Activated CD4-positive, alpha-beta T cell treated with anti-CD3 and anti-CD28 coated beads, Interleukin-2, amount 50 U/mL, for 48 hours (primary cell): ENCODE results near the gene TMED5.
"Not testable (repeated sequence)": the region's sequence is repeated elsewhere in the genome, so short reads cannot be mapped to it uniquely, and the experiment has no call there.

Experiments
- DNase-seq, 2 experiments: peaks; one replicate each; pipeline ENCODE4 v3.0.0-alpha.2; 2020

TMED5 gene

DNA sequence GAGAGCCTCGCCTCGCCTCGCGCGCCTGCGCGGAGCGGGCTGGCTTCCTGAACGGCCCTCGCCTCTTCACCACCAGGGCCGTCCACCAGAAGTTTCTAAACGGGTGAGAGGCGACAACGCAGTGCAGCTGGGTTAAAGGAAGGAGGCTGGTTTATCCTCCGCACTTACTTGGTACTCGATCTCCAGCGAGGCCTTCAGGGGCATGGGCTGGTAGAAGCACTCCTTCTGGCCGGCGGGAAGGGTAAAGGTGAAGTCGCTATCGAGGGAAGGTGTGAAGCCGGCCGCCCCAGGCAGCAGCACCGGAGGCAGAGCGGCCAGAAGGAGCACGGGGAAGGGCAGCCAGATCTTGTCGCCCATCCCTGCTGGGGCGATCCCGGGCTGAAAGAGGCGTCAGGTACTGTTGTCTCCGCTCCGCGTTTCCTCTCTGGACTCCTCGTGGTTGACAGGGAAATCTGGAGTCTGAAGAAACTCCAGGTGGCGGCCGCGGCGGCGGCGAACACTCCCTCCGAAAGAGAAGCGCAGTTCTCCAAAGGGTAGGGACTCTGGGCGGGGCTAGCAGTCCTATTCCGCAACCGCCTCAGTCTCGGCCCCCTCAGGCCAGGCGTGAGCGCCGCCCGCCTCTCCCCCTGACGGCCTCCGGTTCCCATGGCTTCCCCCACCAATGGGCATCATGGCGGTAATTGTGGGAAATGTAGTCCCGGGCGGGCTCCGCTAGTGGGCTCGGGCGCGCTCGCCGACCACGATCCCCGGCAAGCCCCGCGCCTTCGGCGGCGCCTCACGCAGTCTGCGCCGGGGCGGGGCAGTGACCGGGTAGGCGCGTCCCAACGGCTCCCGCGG lies at the start of gene TMED5:
TSS of gene TMED5 (minus strand) at position 528 of the 837 bp plus-strand sequence. CDS start at position 357, 171 bp downstream.
- peak; percentile 95 to 96 for DNase-seq

DNA sequence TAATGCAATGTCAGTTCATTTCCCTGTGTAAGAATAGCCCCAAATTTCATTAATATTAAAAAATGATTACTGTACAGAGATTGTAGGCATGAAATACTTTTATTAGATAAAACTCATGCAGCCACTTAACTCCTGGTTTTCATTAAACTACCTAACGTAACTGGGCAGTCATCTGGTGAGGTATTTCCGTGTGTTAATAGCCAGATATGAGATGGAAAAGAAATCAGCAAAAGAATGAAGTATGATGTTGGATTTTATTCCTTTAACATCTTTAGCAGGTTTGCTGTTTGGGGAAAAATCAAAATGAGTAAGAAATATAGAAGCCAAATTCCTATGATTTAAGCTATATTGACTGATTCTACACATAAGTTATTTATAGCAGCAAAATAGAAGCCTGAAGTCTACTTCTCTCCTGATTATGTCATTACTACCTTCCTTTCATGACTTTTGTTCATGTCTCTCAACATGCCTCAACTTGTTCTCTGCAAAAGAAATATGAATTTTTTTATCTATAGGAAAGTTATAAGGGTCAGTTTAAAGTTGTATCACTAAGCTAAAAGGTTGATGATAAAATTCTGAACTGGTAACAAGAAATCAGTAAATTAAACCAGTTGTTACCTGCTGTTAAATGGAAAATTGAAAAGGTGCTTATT lies 42.9 kb upstream of the TMED5 start:
- DNase-seq: no peak

GRCh38 chr1:93221913-93222312 lies 41.7 kb upstream of the TMED5 start:
- DNase-seq: no peak

DNA sequence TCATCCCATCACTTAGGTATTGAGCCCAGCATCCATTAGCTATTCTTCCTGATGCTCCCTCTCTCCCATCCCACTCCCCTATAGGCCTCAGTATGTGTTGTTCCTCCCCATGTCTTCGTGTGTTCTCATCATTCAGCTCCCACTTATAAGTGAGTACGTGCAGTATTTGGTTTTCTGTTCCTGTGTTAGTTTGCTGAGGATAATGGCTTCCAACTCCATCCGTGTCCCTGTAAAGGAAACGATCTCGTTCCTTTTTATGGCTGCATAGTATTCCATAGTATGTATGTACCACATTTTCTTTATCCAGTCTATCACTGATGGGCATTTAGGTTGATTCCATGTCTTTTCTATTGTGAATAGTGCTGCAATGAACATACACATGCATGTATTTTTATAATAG lies 40.5 kb upstream of the TMED5 start:
- not testable (repeated sequence) for DNase-seq

DNA sequence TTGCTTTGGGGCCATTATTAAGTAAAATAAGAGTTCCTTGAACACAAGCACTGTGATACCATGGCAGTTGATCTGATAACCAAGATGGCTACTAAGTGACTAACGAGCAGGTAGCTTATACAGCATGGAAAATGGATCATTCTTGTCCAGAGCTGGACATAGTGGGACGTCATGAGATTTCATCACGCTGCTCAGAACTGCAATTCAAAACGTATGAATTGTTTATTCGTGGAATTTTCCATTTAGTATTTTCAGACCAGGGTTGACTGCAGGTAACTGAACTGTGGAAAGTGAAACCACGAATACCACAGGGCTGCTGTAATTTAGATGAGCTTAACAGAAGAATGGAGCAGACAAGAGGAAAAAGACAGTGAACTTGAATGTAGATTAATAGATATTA lies 39.2 kb upstream of the TMED5 start:
- DNase-seq: peak in 1 of 2 experiments; percentile 7

- DNase-seq: no peak
Measured at GRCh38 chr1:93215322-93215721, 35.1 kb upstream of the TMED5 start.

GRCh38 chr1:93207211-93207610 lies 27.0 kb upstream of the TMED5 start:
- no peak for DNase-seq

GRCh38 chr1:93206567-93206954 lies 26.3 kb upstream of the TMED5 start:
- DNase-seq: no peak

DNA sequence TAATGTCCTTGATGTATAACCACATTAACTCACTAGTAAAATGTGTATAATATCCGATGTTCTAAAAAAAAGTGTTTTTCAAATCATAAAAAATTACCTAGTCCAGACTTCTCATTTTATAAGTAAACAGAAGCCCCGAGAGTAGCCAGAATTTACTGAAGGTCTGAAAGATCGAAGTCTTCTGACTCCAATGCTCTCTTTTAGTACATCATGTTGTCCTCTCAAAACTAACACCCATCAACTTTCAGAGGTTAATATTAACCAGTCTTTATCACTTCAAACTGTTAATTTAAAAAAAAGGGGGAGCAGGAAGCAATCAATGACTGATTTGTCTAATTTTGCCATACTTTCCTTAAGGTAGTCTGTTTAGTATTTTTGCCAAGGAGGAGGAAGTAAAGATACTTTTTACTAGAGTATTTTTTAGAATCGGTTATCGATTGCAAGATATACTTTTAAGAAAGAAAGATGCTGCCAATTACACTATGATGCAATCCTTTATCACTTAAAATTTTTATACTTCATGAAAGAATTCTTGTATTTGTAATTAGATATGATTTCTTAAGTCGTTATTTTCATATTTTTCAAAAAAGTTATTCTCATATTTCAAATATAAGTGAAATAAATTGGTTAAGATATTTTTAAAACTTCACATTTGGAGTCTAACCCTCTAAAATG lies 25.8 kb upstream of the TMED5 start:
- DNase-seq: no peak

DNA sequence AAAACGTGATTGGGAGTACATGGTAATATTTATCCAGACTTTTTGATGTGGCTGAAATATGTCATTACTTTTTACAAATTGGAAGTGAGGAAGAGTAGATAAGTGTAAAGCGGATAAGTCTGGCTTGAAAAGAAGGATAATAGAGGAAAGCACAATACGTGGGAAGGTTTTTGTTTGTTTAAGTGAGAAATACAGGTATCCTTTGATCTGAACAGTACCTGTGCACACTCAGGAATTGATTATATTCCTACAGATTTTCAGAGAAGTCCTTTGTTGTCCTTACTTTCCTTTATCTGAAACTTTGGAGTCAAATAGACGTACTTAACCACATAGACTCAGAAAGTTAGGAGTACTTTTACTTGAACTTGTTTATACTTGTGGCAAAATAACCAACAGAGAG lies 20.5 kb upstream of the TMED5 start:
- no peak for DNase-seq

GRCh38 chr1:93200086-93200620 lies 19.9 kb upstream of the TMED5 start:
- no peak for DNase-seq

GRCh38 chr1:93199150-93199549 lies 18.9 kb upstream of the TMED5 start:
- no peak for DNase-seq

DNA sequence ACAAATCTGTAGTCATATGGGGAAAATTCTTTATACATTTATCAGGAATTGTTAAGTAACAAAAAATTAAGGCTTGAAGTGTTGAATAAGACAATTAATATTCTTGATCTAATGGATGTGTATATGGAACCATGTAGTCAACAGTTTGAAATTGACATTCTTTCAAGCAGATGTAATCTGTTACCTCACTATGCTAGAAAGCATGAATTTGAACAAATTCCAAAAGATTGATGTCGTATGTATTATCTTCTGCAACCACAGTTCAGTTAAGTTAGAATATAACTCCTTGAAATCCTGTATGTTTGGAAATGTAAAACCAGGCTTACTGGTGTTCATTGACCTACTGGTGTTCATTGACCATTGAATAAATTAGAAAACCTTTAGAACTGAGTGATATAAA lies 16.4 kb upstream of the TMED5 start:
- DNase-seq: no peak

GRCh38 chr1:93194231-93194990 lies 14.2 kb upstream of the TMED5 start:
- no peak for DNase-seq

DNA sequence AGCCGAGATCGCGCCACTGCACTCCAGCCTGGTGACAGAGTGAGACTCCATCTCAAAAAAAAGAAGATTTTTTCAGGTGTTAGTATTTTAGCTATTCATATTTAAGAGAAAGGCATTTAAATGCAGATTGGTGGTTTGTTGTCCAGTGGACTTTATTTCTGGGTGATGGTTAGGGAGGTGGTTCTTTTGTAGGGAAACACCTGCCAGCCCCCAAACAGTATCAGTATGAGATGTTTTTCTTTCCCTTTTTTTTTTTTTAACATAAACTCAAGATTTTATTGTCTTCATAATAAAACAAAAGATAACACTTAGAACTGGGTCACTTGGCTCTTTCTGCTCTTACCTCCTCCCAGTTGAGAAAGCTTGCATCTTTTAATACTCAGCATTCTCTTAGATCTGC lies 10.2 kb upstream of the TMED5 start:
- no peak for DNase-seq

GRCh38 chr1:93186667-93187066 lies 6.5 kb upstream of the TMED5 start:
- no peak for DNase-seq

- DNase-seq: peak in 1 of 2 experiments; percentile 55
Measured at GRCh38 chr1:93180723-93181613, 755 bp upstream of the TMED5 start, which contains the start of gene CCDC18. Gene CCDC18, plus strand, starts transcription at chr1:93180724. Its CDS starts 2,638 bp downstream, at chr1:93183362.

- DNase-seq: no peak
Measured at GRCh38 chr1:93178418-93178817, 1.8 kb downstream of the TMED5 start.

- no peak for DNase-seq
Measured at GRCh38 chr1:93177991-93178390, 2.2 kb downstream of the TMED5 start.

DNA sequence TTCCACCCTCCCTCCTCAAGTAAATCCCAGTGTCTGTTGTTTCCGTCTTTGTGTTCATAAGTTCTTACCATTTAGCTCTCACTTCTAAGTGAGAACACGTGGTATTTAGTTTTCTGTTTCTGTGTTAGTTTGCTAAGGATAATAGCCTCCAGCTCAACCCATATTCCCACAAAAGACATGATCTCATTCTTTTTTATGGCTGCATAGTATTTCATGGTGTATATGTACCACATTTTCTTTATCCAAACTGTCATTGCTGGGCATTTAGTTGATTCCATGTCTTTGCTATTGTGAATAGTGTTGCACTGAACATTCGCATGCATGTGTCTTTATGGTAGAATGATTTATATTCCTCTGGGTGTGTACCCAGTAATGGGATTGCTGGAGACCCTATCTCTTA lies 5.6 kb downstream of the TMED5 start:
- DNase-seq: not testable (repeated sequence)

DNA sequence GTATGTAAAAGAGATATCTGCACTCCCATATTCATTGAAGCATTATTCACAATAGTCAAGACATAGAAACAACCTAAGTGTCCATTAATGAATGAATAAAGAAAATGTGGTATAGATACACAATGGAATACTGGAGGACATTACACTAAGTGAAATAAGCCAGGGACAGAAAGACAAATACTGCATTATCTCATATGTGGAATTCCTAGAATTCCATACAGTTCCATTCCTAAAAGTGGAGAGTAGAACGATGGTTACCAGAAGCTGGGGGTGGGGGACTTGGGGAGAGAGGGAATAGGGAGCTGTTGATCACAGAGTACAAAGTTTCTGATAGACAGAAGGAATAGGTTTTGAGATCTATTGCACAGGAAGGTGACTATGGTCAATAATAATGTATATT lies 7.4 kb downstream of the TMED5 start:
- DNase-seq: no peak
